HFF-Myc (cell line): Measurements from ENCODE around the gene POFUT2.

ENCODE experiments used
- DNase-seq: peaks from one replicate; pipeline ENCODE4 v3.0.0-alpha.2; 2011; ENCODE audit warnings: low read depth; ENCODE audit errors: extremely low read depth
- H3K4me3 ChIP-seq: replicated peaks from 2 replicates; pipeline ENCODE4 v1.5.1; 2011; ENCODE audit warnings: low read depth, mild to moderate bottlenecking, control low read depth, low read length
- TF ChIP-seq, protein P1 (sequence below): IDR thresholded peaks from 2 replicates; pipeline ENCODE4 v1.5.1; 2012; ENCODE audit warnings: mild to moderate bottlenecking, low read depth, low read length, control low read depth; ENCODE audit errors: missing control alignments

The POFUT2 gene

DNA sequence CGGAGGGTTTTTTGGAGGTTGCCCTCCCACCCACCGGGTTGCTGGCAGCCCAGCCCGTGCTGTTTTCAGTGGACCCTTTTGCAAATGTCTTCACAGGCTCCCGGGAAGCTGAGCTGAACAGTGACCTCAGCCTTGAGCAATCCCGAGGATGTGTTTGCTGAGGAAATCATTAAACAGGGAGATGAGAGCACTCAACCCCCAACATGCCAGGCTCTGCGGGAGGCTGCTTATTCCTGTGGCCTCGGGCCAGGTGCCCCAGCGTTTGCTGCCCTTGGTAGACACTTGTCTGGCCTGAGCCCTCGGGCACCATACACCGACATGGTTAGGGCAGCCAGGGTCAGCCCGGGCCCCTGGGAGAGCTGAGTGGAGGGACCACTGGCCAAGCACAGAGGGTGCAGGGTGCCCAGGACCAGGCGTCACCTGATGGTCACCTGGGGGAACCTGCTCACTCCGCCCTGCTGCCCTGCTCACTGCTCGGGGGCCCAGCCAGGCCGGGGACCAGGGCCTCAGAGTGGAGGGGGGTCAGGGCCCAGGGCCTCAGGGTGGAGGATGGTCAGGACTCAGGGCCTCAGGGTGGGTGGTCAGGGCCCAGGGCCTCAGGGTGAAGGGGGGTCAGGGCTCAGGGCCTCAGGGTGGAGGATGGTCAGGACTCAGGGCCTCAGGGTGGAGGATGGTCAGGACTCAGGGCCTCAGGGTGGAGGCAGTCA lies 42.5 kb upstream of the POFUT2 start:
- TF ChIP-seq, protein P1, sequence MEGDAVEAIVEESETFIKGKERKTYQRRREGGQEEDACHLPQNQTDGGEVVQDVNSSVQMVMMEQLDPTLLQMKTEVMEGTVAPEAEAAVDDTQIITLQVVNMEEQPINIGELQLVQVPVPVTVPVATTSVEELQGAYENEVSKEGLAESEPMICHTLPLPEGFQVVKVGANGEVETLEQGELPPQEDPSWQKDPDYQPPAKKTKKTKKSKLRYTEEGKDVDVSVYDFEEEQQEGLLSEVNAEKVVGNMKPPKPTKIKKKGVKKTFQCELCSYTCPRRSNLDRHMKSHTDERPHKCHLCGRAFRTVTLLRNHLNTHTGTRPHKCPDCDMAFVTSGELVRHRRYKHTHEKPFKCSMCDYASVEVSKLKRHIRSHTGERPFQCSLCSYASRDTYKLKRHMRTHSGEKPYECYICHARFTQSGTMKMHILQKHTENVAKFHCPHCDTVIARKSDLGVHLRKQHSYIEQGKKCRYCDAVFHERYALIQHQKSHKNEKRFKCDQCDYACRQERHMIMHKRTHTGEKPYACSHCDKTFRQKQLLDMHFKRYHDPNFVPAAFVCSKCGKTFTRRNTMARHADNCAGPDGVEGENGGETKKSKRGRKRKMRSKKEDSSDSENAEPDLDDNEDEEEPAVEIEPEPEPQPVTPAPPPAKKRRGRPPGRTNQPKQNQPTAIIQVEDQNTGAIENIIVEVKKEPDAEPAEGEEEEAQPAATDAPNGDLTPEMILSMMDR: no peak

DNA sequence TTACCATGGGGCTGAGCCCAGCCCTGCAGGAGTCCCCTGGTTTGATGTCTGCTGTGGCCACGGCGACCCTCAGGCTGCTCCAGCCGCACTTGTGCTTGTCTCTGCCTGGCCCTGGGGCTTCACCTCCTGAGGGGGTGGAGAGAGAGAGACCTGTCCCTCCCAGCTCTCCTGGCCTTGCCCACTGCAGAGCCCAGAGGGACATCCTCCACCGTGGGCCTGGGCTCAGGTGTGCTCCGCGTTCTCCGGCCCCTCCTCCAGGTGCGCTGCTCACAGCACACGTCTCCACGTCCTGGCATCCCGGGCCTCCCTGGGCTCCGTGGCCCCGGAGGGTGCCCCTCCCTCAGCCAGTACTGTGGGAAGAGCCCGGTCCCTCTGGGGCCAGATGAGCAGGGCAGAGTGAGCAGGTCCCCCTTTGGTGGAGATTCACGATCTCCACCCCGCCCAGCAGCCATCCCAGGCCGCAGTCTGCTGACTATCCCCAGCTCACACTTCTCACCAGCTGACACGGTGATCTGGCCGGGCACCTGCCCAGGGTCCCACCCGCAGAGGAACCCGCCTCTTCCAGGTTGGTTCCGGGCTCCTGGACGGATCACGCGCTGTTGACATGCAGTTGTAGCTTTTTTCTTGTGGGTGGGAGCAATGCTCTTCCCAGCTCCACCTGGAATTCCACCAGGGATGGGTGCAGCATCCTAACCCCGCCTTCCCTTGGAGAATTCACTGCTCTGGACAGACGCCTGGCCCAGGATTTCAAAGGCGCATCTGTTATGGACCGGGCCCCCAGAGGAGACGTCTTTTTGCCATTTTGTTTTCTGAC lies 41.8 kb upstream of the POFUT2 start:
- TF ChIP-seq, protein P1: no peak
- DNase-seq: no peak
- H3K4me3 ChIP-seq: no peak overlapping the region

More for the DNA sequence above, 42.5 kb upstream of the POFUT2 start:
- H3K4me3 ChIP-seq: no peak overlapping the region
- no peak for DNase-seq

DNA sequence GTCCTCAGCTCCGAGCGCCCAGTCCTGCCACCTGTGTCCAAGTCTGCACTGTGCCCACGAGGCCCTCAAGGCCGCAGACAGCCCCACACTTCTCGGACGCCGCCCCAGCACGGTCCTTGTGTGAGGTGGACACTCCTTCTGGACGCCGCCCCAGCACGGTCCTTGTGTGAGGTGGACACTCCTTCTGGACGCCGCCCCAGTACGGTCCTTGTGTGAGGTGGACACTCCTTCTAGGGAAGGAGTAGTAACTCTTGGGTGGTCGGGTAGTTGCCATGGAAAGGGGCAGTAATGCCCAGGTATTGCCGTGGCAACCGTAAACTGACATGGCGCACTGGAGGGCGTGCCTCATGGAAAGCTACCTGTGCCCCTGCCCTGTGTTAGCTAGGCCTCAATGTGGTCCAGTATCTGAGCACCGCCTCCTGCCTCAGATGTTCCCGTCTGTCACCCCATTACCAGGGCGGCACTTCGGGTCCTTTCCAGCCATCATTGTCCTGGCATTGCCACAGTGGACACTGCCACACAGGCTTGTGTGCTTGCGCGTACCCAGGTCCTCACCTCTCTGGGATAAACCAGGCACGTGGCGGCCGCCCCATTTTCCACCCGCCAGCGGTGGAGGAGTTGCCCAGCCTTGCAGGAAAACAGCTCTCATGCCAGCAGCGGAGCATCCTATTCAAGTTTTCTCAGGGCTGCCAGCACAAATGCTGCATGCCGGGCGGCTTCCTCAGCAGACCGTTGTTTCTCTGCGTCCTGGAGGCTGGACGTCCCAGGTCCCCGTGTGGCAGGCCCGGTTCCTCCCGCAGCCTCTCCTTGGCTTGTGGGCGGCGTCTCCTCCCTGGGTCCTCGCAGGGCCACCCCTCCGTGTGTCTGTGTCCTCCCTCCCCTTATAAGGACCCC lies 40.8 kb upstream of the POFUT2 start:
- H3K4me3 ChIP-seq: no peak overlapping the region
- no peak for DNase-seq
- TF ChIP-seq, protein P1: no peak

DNA sequence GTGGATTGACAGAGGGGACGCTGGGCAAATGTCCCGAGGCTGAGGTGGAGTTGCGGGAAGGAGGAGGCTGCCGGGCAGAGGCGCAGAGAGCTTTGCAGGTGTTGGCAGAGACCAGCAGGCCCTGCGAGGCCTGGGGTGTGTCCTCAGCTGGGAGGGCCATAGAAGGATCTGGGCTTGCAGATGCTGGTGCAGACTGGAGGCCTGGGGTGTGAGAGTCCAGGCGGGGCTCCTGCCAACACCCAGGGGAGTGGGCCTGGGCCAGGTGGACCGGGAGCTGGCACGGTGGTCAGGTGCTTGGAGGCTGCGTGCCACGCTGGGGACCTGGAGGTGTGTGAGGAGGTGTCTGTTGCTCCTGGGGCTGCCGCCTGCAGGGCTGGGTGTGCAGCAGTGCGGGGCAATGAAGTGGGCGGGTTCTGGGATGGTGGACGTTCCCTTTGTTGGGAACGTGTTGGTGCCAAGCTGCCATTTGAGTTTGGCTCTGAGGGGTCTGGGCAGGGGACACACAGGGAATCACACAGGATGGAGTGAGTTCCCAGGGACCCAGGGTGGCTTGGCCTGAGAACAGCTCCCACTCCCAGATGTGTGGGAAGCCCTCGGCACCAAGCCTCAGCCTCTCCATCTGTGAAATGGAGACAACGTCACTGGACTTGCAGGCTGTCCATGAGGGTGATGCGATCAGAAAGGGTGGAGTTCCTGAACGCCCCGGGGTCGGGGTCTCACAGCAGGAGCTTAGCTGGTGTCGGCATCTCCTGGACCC lies 39.9 kb upstream of the POFUT2 start:
- no peak overlapping the region for H3K4me3 ChIP-seq
- TF ChIP-seq, protein P1: no peak
- DNase-seq: no peak

DNA sequence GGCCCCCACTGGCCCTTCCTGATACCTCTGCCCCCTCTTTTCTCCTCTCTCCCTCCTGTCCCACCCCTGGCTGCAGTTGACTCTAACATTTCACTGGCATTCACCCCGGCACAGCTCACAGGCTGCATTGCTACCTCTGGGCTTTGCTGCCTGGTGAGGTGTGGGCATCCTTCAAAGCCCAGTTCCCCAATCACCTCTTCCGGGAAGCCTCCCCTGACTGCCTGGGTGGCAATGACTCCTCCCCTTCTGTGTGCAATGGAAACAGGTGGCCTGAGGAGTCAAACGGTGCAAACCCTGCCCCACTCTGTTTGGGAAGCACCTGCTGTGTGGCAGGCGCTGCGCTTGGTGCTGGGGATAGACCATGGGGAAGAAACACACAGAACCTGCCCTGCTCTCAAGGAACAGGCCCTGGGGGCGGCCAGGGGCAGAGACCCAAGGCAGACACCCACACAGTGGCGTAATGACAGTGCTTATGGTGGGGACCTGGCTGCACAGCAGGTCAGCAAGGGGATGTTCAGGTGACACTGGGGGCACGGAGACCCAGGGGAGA lies 39.3 kb upstream of the POFUT2 start:
- DNase-seq: no peak
- H3K4me3 ChIP-seq: no peak overlapping the region
- TF ChIP-seq, protein P1: no peak
